Measurements from ENCODE around the gene TCTN2. TPM values are rescaled to one million over a fixed set of nuclear protein-coding genes. Genes with fewer than 3 reads are reported as not detected.

Gene TCTN2
- total RNA-seq, 1 experiment from 2014 or later = 6.6 TPM

- no peak for DNase-seq (ENCODE audit: low spot score)
Observed at GRCh38 chr12:123741937-123742572, 71.1 kb downstream of the TCTN2 start.

GRCh38 chr12:123743002-123743401, 72.1 kb downstream of the TCTN2 start:
- DNase-seq (ENCODE audit: low spot score) = no peak

DNA sequence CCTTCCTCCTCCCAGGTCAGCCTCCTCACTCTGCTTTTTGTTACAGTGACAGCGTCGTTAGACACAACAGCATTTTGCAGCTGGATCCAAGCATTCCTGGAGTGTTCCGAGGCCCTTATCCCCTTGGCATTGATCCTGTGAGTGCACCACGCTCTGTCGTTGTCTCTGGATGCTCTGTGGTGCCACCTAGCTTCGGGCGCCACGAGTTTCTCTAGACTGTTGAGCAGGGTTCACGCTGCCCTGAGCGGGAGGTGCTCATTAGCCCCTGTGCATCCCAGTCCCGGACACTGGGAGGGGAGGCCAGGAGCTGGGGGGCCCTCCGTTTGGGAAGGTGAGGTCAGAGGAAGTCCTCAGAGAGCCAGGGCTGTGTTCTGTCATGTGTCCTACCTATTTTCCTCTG, 73.9 kb downstream of the TCTN2 start:
- DNase-seq (ENCODE audit: low spot score) = no peak

- no peak for DNase-seq (ENCODE audit: low spot score)
Observed at GRCh38 chr12:123747309-123747708, 76.4 kb downstream of the TCTN2 start.

GRCh38 chr12:123748161-123748560, 77.2 kb downstream of the TCTN2 start:
- no peak for DNase-seq (ENCODE audit: low spot score)

- DNase-seq (ENCODE audit: low spot score) = peak; percentile 48
Observed at GRCh38 chr12:123748661-123749060, 77.7 kb downstream of the TCTN2 start.

DNA sequence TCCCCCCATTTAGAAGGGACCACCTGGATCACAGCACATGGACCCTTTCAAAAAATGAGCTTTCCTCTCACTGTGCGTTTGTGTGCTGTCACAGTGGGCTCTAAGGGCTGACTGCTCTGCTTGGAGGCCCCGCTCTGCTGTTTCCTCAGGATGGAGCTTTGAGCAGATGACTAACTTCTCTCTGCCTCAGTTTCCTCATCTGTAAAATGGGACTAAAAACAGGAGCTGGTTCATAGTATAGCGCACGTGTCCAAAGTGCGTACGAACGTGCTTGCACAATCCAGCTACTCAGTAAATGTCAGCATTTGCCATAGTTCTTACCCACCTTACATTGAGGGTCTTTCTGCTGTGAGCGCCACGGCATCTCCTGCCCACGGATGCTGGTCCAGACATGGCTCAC, 78.4 kb downstream of the TCTN2 start:
- DNase-seq (ENCODE audit: low spot score) = no peak

DNA sequence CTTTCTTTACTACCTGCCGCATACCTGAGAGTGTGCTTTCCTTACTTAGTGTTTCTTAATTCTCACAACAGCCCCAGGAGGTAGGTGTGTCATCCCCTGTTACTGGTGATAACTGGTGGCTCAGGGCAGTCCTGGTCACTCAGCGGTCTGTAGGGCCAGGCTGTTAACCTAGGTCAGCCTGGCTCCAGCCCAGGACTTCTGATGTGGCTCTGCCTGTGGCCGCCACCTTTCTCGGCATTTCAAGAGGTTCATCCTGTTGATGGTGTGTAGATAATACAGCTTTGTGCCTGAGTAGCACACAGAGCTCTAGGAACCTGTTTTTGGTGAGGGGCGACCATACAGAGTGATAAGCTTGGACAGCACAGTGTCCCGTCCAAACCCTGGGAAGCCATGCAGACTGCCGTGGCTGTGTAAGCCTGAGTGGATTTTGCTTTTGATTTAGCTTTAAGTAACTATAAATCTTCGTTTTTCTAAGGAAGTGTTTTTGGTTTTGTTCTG, 79.3 kb downstream of the TCTN2 start:
- DNase-seq (ENCODE audit: low spot score) = no peak

DNA sequence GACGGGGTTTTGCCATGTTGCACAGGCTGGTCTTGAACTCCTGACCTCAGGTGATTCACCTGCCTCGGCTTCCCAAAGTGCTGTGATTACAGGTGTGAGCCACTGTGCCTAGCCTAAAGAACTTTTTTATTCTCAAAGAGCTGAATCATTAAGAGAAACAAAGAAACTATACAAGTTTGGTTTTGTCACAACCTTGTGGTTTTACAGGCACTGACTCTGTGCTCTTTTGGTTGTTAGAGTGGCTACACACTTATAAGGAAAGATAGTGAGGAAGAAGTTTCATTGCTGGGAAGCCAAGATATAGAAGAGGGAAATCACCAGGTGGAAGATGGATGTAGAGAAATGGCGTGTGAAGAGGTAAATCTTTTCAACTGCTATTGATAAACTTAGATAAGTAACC, 81.1 kb downstream of the TCTN2 start:
- DNase-seq (ENCODE audit: low spot score) = no peak

DNA sequence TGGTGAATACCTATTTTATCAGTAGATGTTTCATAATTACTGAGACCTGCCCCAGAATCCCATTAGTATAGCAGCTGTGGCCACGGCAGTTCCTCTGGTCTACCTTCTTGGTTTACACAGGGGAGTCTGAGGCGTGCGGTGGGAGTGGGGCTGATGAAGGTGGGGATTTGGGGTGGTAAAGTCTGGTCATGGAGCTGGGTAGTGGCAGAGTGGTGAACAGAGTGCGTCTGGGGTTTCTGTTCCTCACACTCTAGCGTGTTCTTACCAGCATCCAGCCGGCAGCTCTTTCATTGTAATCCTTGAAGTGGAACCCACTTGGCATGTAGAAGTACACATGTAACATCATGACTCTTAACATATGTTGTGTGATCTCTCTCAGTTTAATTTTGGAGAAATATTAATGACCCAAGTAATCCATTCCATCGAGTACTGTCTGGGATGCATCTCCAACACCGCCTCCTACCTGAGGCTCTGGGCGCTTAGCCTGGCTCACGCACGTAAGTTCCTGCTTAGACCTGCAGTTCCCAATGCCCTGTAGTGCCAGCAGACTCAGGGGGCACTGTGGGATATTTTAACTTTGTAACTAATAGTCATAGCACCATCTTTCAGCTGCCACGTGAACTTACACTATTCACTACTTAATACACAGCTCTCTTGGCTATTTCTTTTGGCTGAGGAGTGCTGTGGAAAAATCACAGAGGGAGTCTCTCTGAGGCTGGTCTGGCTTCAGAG, 83.3 kb downstream of the TCTN2 start:
- no peak for DNase-seq (ENCODE audit: low spot score)

- DNase-seq (ENCODE audit: low spot score) = no peak
Observed at GRCh38 chr12:123757561-123757960, 86.6 kb downstream of the TCTN2 start.

Other genes with a start within 250 kb of the TCTN2 start
- 2.0 and 2.9 TPM in 2 replicates for gene RILPL2, start 234.4 kb upstream of the TCTN2 start, total RNA-seq (2014; rRNA removed; shearing (Covaris generic))
- gene SNRNP35, start 213.0 kb upstream of the TCTN2 start, total RNA-seq (2014; rRNA removed; shearing (Covaris generic)) = 18.3 and 29.1 TPM in 2 replicates
- gene RILPL1, start 137.4 kb upstream of the TCTN2 start, total RNA-seq (2014; rRNA removed; shearing (Covaris generic)) = 1.7 and 2.4 TPM in 2 replicates
- 255 and 282 TPM in 2 replicates for gene TMED2, start 86.6 kb upstream of the TCTN2 start, total RNA-seq (2014; rRNA removed; shearing (Covaris generic))
- 33.6 and 43.0 TPM in 2 replicates for gene DDX55, start 69.0 kb upstream of the TCTN2 start, total RNA-seq (2014; rRNA removed; shearing (Covaris generic))
- 54.2 and 56.5 TPM in 2 replicates for gene EIF2B1, start 37.4 kb upstream of the TCTN2 start, total RNA-seq (2014; rRNA removed; shearing (Covaris generic))
- 10.7 and 13.1 TPM in 2 replicates for gene GTF2H3, start 37.3 kb upstream of the TCTN2 start, total RNA-seq (2014; rRNA removed; shearing (Covaris generic))
- 28.6 and 34.8 TPM in 2 replicates for gene ATP6V0A2, start 41.2 kb downstream of the TCTN2 start, total RNA-seq (2014; rRNA removed; shearing (Covaris generic))
- gene DNAH10, start 91.2 kb downstream of the TCTN2 start, total RNA-seq (2014; rRNA removed; shearing (Covaris generic)) = under 0.01 TPM in 1 of 2 replicates, not detected in the other